DND-41 (cell line): ENCODE data around the gene TBX6.

ENCODE experiments used
- CTCF ChIP-seq: IDR thresholded peaks from 2 replicates; pipeline ENCODE4 v1.5.1; 2012; ENCODE audit warnings: borderline replicate concordance, low read length, moderate library complexity, mild to moderate bottlenecking; ENCODE audit not compliant: poor library complexity, severe bottlenecking; ENCODE audit errors: extremely low read depth
- EZH2 ChIP-seq: IDR thresholded peaks from 3 replicates; pipeline ENCODE4 v1.6.1; 2012; ENCODE audit warnings: borderline replicate concordance, low read depth, mild to moderate bottlenecking, moderate library complexity, low read length, inconsistent platforms; ENCODE audit not compliant: severe bottlenecking

- TF ChIP-seq CTCF (no peak), EZH2 (no peak)
These were observed 2.9 kb upstream of the TBX6 start for GRCh38 chr16:30094541-30095165.
